H1 (cell line): ENCODE results near the gene COL6A2. TPM values are rescaled to one million over a fixed set of nuclear protein-coding genes. Genes with fewer than 3 reads are reported as not detected.
A peak's percentile ranks its signal among the peaks of the same experiment; 100 is the strongest.

Experiments
- CTCF ChIA-PET: fragments of 300-600 bp; sonication (Branson Sonifier 250); formaldehyde crosslinking; loops from one replicate; lab custom pipeline; 2021; ENCODE audit not compliant: partially characterized antibody; lab: Charles Lee
- POLR2A ChIA-PET: fragments of 300-600 bp; sonication (Branson Sonifier 250); formaldehyde crosslinking; loops from one replicate; lab custom pipeline; 2021; ENCODE audit warnings: inconsistent platforms; ENCODE audit not compliant: partially characterized antibody; lab: Charles Lee
- DNase-seq, 2 experiments: peaks; one replicate each; pipeline versions ENCODE4 v3.0.0 to v3.0.0-alpha.2; 2010 to 2022; ENCODE audit warnings: low spot score in 2 of 2, low read depth in 1 of 2, mixed read lengths in 1 of 2
- FAIRE-seq: peaks from 2 replicates; lab custom pipeline; 2011; peaks lifted over from hg19 to GRCh38; lab: Jason Lieb, UNC
- H2AFZ ChIP-seq: 2 replicates; pipeline ENCODE4 v1.8.1; 2012; ENCODE audit warnings: low read length, inconsistent platforms
- H2AK5ac ChIP-seq: 2 replicates; pipeline ENCODE4 v1.6.1; 2013; ENCODE audit warnings: low read depth, low read length
- H2BK120ac ChIP-seq: replicated peaks from 2 replicates; pipeline ENCODE3; 2013; ENCODE audit warnings: low read depth, low read length, inconsistent platforms
- H2BK12ac ChIP-seq: 2 replicates; pipeline ENCODE4 v1.6.1; 2013; ENCODE audit warnings: low read depth, low read length
- H2BK15ac ChIP-seq: 2 replicates; pipeline ENCODE4 v1.6.1; 2013; ENCODE audit warnings: low read length
- H2BK20ac ChIP-seq: 2 replicates; pipeline ENCODE4 v1.6.1; 2013; ENCODE audit warnings: low read length
- H2BK5ac ChIP-seq: 2 replicates; pipeline ENCODE4 v1.6.1; 2013; ENCODE audit warnings: low read depth, low read length
- H3K14ac ChIP-seq: 2 replicates; pipeline ENCODE4 v1.6.1; 2013; ENCODE audit warnings: inconsistent platforms; ENCODE audit not compliant: insufficient read length
- H3K18ac ChIP-seq: 2 replicates; pipeline ENCODE4 v1.6.1; 2013; ENCODE audit warnings: low read length; ENCODE audit errors: extremely low read depth
- H3K23ac ChIP-seq: 2 replicates; pipeline ENCODE4 v1.6.1; 2013; ENCODE audit warnings: inconsistent platforms; ENCODE audit not compliant: insufficient read length
- H3K23me2 ChIP-seq: 2 replicates; pipeline ENCODE4 v1.6.1; 2013; ENCODE audit warnings: low read depth, low read length
- H3K27ac ChIP-seq: 2 replicates; pipeline ENCODE4 v1.6.1; 2011; ENCODE audit warnings: low read depth, low read length, inconsistent platforms
- H3K27me3 ChIP-seq, 4 experiments: replicated peaks in 1 of 4; 1 replicate in 1 of 4; 2 replicates in 3 of 4; pipeline versions ENCODE4 v1.6.1 to v1.8.1; 2011 to 2013; ENCODE audit warnings: low read length in 3 of 4, mild to moderate bottlenecking in 3 of 4, inconsistent platforms in 2 of 4, mixed read lengths in 2 of 4, moderate library complexity in 1 of 4; ENCODE audit not compliant: control insufficient read depth in 3 of 4, insufficient read depth in 3 of 4; ENCODE audit errors: extremely low read depth in 1 of 4
- H3K36me3 ChIP-seq, 4 experiments: 2 replicates each; pipeline versions ENCODE4 v1.6.1 to v1.8.1; 2011 to 2013; ENCODE audit warnings: mild to moderate bottlenecking in 4 of 4, low read length in 3 of 4, moderate library complexity in 2 of 4, control low read depth in 1 of 4, inconsistent platforms in 1 of 4; ENCODE audit not compliant: insufficient read depth in 4 of 4, control insufficient read depth in 2 of 4
- H3K4ac ChIP-seq: replicated peaks from 2 replicates; pipeline ENCODE3; 2013; ENCODE audit warnings: low read length, low read depth, mixed read lengths, inconsistent platforms; ENCODE audit not compliant: insufficient read length
- H3K4me1 ChIP-seq, 4 experiments: replicated peaks in 1 of 4; 1 replicate in 1 of 4; 2 replicates in 3 of 4; pipeline versions ENCODE4 v1.6.1 to v1.8.1; 2011 to 2013; ENCODE audit warnings: low read length in 3 of 4, inconsistent platforms in 2 of 4, mixed read lengths in 1 of 4; ENCODE audit not compliant: insufficient read depth in 4 of 4, control insufficient read depth in 3 of 4
- H3K4me2 ChIP-seq, 2 experiments: 2 replicates each; pipeline versions ENCODE4 v1.6.1 to v1.8.1; 2011 to 2013; ENCODE audit warnings: low read depth in 2 of 2, low read length in 2 of 2, control low read depth in 1 of 2, inconsistent platforms in 1 of 2, mild to moderate bottlenecking in 1 of 2; ENCODE audit not compliant: insufficient read depth in 1 of 2
- H3K4me3 ChIP-seq, 4 experiments: fragments of 200-600, 300-600 bp in 1 of 4; sonication (generic), shearing (Covaris generic), sonication (Bioruptor Twin) in 1 of 4; 2 replicates each; pipeline versions ENCODE4 v1.5.1 to v1.8.1; 2011 to 2016; ENCODE audit warnings: low read length in 4 of 4, low read depth in 3 of 4, control low read depth in 2 of 4, inconsistent platforms in 2 of 4, mild to moderate bottlenecking in 2 of 4, mixed read lengths in 1 of 4, moderate library complexity in 1 of 4; ENCODE audit not compliant: insufficient read depth in 2 of 4; ENCODE audit errors: extremely low read depth in 1 of 4
- H3K56ac ChIP-seq: replicated peaks from 2 replicates; pipeline ENCODE3; 2013; ENCODE audit warnings: low read depth, mild to moderate bottlenecking, mixed read lengths, low read length, inconsistent platforms; ENCODE audit not compliant: insufficient read length
- H3K79me1 ChIP-seq: 2 replicates; pipeline ENCODE4 v1.6.1; 2013; ENCODE audit warnings: low read depth, low read length, control low read depth
- H3K79me2 ChIP-seq, 2 experiments: 2 replicates each; pipeline versions ENCODE4 v1.6.1 to v1.8.1; 2012 to 2013; ENCODE audit warnings: low read length in 2 of 2, mild to moderate bottlenecking in 2 of 2, inconsistent platforms in 1 of 2; ENCODE audit not compliant: insufficient read depth in 2 of 2, control insufficient read depth in 1 of 2
- H3K9ac ChIP-seq, 4 experiments: replicated peaks in 1 of 4; 1 replicate in 1 of 4; 2 replicates in 3 of 4; pipeline versions ENCODE4 v1.6.1 to v1.8.1; 2011 to 2013; ENCODE audit warnings: low read depth in 3 of 4, low read length in 3 of 4, control low read depth in 2 of 4, mild to moderate bottlenecking in 2 of 4, moderate library complexity in 2 of 4, inconsistent platforms in 1 of 4; ENCODE audit errors: extremely low read depth in 1 of 4
- H3K9me3 ChIP-seq, 2 experiments: 2 replicates each; pipeline versions ENCODE4 v1.6.1 to v1.8.1; 2012 to 2013; ENCODE audit warnings: mild to moderate bottlenecking in 2 of 2, moderate library complexity in 2 of 2, control low read depth in 1 of 2, inconsistent platforms in 1 of 2, low read depth in 1 of 2, low read length in 1 of 2, mixed read lengths in 1 of 2; ENCODE audit not compliant: insufficient read depth in 2 of 2
- H4K20me1 ChIP-seq, 2 experiments: replicated peaks in 1 of 2; 2 replicates each; pipeline versions ENCODE3 to v1.8.1; 2011 to 2013; ENCODE audit warnings: inconsistent platforms in 2 of 2, low read length in 2 of 2, mild to moderate bottlenecking in 1 of 2; ENCODE audit not compliant: insufficient read depth in 2 of 2, control insufficient read depth in 1 of 2
- H4K5ac ChIP-seq: 2 replicates; pipeline ENCODE4 v1.6.1; 2013; ENCODE audit warnings: low read length, low read depth, mixed read lengths, inconsistent platforms; ENCODE audit not compliant: insufficient read length
- H4K8ac ChIP-seq: 2 replicates; pipeline ENCODE4 v1.8.0; 2013; ENCODE audit warnings: mild to moderate bottlenecking, moderate library complexity, low read length, inconsistent platforms; ENCODE audit not compliant: insufficient read depth; ENCODE audit errors: extremely low read depth
- H4K91ac ChIP-seq: replicated peaks from 2 replicates; pipeline ENCODE3; 2013; ENCODE audit warnings: low read length, mixed read lengths, inconsistent platforms; ENCODE audit not compliant: insufficient read length
- ATF3 ChIP-seq: IDR thresholded peaks from 2 replicates; pipeline ENCODE4 v1.6.1; 2011; ENCODE audit warnings: low read depth, mild to moderate bottlenecking, low read length; ENCODE audit not compliant: insufficient read depth
- BACH1 ChIP-seq: IDR thresholded peaks from 2 replicates; pipeline ENCODE4 v1.6.1; 2012; ENCODE audit warnings: low read length, improper control_type of control experiment
- CTCF ChIP-seq, 3 experiments: IDR thresholded peaks; 1 replicate in 2 of 3; 2 replicates in 1 of 3; pipeline versions ENCODE4 v1.5.1 to v1.6.1; 2011; ENCODE audit warnings: low read length in 3 of 3, mild to moderate bottlenecking in 3 of 3, inconsistent platforms in 2 of 3, low read depth in 1 of 3, moderate library complexity in 1 of 3; ENCODE audit not compliant: insufficient read depth in 1 of 3; ENCODE audit errors: control extremely low read depth in 1 of 3
- GABPA ChIP-seq: IDR thresholded peaks from 2 replicates; pipeline ENCODE4 v1.6.1; 2011; ENCODE audit warnings: mild to moderate bottlenecking, low read length, moderate library complexity, borderline replicate concordance; ENCODE audit not compliant: insufficient read depth
- HDAC2 ChIP-seq, 2 experiments: fragments of 300-600 bp in 1 of 2; sonication (generic) in 1 of 2; IDR thresholded peaks; 2 replicates each; pipeline ENCODE4 v1.6.1; 2011 to 2012; ENCODE audit warnings: low read depth in 2 of 2, low read length in 2 of 2, mild to moderate bottlenecking in 2 of 2, moderate library complexity in 2 of 2, borderline replicate concordance in 1 of 2, inconsistent platforms in 1 of 2
- JUN ChIP-seq: IDR thresholded peaks from 2 replicates; pipeline ENCODE4 v1.6.1; 2011; ENCODE audit warnings: low read depth, mild to moderate bottlenecking, improper control_type of control experiment, low read length
- SIN3A ChIP-seq, 2 experiments: IDR thresholded peaks in 1 of 2; conservative IDR thresholded peaks in 1 of 2; 2 replicates each; pipeline ENCODE4 v1.6.1; 2011 to 2012; ENCODE audit warnings: low read length in 2 of 2, improper control_type of control experiment in 1 of 2, low read depth in 1 of 2, mild to moderate bottlenecking in 1 of 2
- WGBS, 2 experiments: shearing (Covaris generic) in 1 of 2; methylation state at CpG; one replicate each; pipeline versions ENCODE4 v1.1.6 to v1.1.7; 2013 to 2015; ENCODE audit warnings: low lambda C conversion rate in 2 of 2, mixed read lengths in 2 of 2, inconsistent platforms in 1 of 2, low coverage in 1 of 2, missing lambda C conversion rate in 1 of 2; ENCODE audit not compliant: insufficient replicate concordance in 2 of 2, insufficient coverage in 1 of 2, insufficient read length in 1 of 2; ENCODE audit errors: extremely low coverage in 1 of 2, missing lambda C conversion rate in 1 of 2; 5-methylcytosine and 5-hydroxymethylcytosine counted together
- polyA plus RNA-seq, 7 experiments: library from polyadenylated mRNA; depleted of rRNA in 3 of 7; stranded (reverse) in 5 of 7; unstranded in 2 of 7; fragments of >200 nt in 5 of 7; fragments of 200-250 nt in 2 of 7; gene quantifications; 1 replicate in 5 of 7; 2 replicates in 1 of 7; 4 replicates in 1 of 7; pipeline versions ENCODE4 v1.2.1 to v1.2.3, GENCODE V29; 2011 to 2013; ENCODE audit warnings: missing spikeins in 2 of 7, mixed read lengths in 2 of 7
- total RNA-seq: library from RNA; stranded (reverse); fragmentation: NEBNext Ultra II Directional; extraction: Animal tissue kit (Norgen Biotek cat#: 25700); gene quantifications from 2 replicates; pipeline ENCODE4 v1.2.1, GENCODE V29; 2021

The COL6A2 gene
- total and polyA plus RNA-seq, 2 of the 8 experiments (the other 6 are each of a cell fraction or from before 2014, with no cell fraction given): 60.1 to 62.7 TPM

- Histone ChIP-seq H3K9me3 (peaks cover 11 to 23% of the 10 kb centered on the region in 2 experiments), H4K20me1 (peaks cover 0 to 9% of the 10 kb centered on the region in 2 experiments), H3K36me3 (no peaks in the 10 kb centered on the region), H3K4me3 (peak overlapping the region in 2 of 4 experiments; percentile 72 to 73; a peak in 3 of 8 replicates), H3K18ac (no peak overlapping the region), H3K4me2 (peak overlapping the region; percentile 58 to 71), H3K9ac (no peak overlapping the region), H3K56ac (no peak overlapping the region), H2AFZ (no peak overlapping the region), H3K4ac (no peak overlapping the region), H2BK5ac (peak overlapping the region; percentile 22; the same call in 1 of the 2 replicates), H3K27ac (no peak overlapping the region), H3K14ac (no peak overlapping the region), H3K79me1 (peaks cover 10% of the 10 kb centered on the region; the same call in 1 of the 2 replicates), H2AK5ac (peak overlapping the region; percentile 76), H2BK12ac (peak overlapping the region; percentile 72; the same call in 1 of the 2 replicates), H3K23ac (no peak overlapping the region), H2BK15ac (peak overlapping the region; percentile 100), H3K4me1 (peaks cover 0 to 4% (median 0%) of the 10 kb centered on the region in 4 experiments; a peak in 2 of 7 replicates), H2BK20ac (no peak overlapping the region), H4K5ac (no peak overlapping the region), H4K91ac (peak overlapping the region; percentile 75), H3K79me2 (peaks cover 0 to 10% of the 10 kb centered on the region in 2 experiments; a peak in 2 of 4 replicates), H3K23me2 (peaks cover 10% of the 10 kb centered on the region; the same call in 1 of the 2 replicates), H4K8ac (peak overlapping the region; percentile 59), H2BK120ac (peak overlapping the region; percentile 39), H3K27me3 (peaks cover 0 to 14% (median 9%) of the 10 kb centered on the region in 4 experiments; a peak in 6 of 7 replicates)
- FAIRE-seq: no peak
- ChIA-PET POLR2A (interaction anchor here (0.7 to 2.0 kb wide), 3 partner anchors 11 to 278 kb away, joined by 3 to 5 read pairs (median 3); no protein-coding TSS in a partner anchor), CTCF (interaction anchor here (0.9 kb wide), 1 partner anchor 12 kb away, joined by 3 read pairs; no protein-coding TSS in a partner anchor)
- WGBS, 2 experiments: 88% methylated on average over 13 of the region's 16 CpGs; no CpG with 5 or more reads in 1 of the 2 experiments
- DNase-seq: peak in 1 of 2 experiments; percentile 53
- no peak for TF ChIP-seq ATF3
- no peak for TF ChIP-seq HDAC2 (IDR thresholded peaks at IDR 0.05; ENCODE audit: borderline replicate concordance in 1 of 2, low read depth in 2 of 2, low read length in 2 of 2)
- no peak for TF ChIP-seq JUN
- TF ChIP-seq SIN3A (conservative IDR thresholded peaks at IDR 0.05 in 1 of 2, IDR thresholded peaks at IDR 0.05 in 1 of 2; ENCODE audit: low read depth in 1 of 2, low read length in 2 of 2): no peak
- TF ChIP-seq GABPA: no peak
- TF ChIP-seq CTCF (IDR thresholded peaks at IDR 0.05; ENCODE audit: control extremely low read depth in 1 of 3, insufficient read depth in 1 of 3, low read depth in 1 of 3, low read length in 3 of 3): no peak
- TF ChIP-seq BACH1: no peak
Measured at GRCh38 chr21:46096596-46097335, 1.1 kb upstream of the COL6A2 start.
